Uterus (tissue), 2 donors: ENCODE results near the gene CYS1.

Experiments
- POLR2A ChIP-seq, 2 donors: fragments of 450-650 bp; IDR thresholded peaks; one replicate each; pipeline ENCODE4 v1.6.1; 2016; ENCODE audit warnings: antibody characterized with exemption in 2 of 2, mild to moderate bottlenecking in 1 of 2, moderate library complexity in 1 of 2
- TF ChIP-seq, protein P1 (sequence below), 4 experiments: fragments of 200-600 bp in 2 of 4; fragments of 450-650 bp in 2 of 4; sonication (generic) in 2 of 4; IDR thresholded peaks; one replicate each; pipeline ENCODE4 v1.5.1; 2016 to 2019; ENCODE audit warnings: antibody characterized with exemption in 4 of 4, mild to moderate bottlenecking in 2 of 4, moderate library complexity in 1 of 4

DNA sequence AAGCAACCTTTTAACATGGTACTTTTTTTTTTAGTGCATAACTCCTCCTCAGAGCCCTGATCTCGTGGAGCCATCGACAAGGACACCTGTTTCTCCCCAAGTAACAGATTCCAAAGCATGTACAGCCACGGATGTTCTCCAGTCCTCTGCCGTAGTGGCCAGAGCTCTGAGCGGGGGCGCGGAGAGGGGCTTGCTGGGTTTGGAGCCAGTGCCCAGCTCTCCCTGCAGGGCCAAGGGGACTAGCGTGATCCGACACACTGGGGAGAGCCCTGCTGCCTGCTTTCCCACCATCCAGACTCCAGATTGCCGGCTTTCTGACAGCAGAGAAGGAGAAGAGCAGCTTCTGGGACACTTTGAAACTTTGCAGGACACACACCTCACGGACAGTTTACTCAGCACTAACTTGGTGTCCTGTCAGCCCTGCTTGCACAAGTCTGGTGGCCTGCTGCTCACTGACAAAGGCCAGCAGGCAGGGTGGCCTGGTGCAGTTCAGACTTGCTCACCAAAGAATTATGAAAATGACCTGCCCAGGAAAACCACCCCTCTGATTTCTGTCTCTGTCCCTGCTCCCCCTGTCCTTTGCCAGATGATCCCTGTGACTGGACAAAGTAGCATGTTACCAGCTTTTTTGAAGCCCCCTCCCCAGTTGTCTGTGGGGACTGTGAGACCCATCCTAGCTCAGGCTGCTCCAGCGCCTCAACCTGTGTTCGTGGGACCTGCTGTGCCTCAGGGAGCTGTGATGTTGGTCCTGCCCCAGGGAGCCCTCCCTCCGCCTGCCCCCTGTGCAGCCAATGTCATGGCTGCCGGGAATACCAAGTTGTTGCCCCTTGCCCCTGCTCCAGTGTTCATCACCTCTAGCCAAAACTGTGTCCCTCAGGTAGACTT lies 32.4 kb downstream of the CYS1 start:
- TF ChIP-seq, protein P1, sequence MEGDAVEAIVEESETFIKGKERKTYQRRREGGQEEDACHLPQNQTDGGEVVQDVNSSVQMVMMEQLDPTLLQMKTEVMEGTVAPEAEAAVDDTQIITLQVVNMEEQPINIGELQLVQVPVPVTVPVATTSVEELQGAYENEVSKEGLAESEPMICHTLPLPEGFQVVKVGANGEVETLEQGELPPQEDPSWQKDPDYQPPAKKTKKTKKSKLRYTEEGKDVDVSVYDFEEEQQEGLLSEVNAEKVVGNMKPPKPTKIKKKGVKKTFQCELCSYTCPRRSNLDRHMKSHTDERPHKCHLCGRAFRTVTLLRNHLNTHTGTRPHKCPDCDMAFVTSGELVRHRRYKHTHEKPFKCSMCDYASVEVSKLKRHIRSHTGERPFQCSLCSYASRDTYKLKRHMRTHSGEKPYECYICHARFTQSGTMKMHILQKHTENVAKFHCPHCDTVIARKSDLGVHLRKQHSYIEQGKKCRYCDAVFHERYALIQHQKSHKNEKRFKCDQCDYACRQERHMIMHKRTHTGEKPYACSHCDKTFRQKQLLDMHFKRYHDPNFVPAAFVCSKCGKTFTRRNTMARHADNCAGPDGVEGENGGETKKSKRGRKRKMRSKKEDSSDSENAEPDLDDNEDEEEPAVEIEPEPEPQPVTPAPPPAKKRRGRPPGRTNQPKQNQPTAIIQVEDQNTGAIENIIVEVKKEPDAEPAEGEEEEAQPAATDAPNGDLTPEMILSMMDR (IDR thresholded peaks at IDR 0.05) = no peak
- TF ChIP-seq POLR2A (IDR thresholded peaks at IDR 0.05) = no peak
